Astrocyte (in vitro differentiated cells and primary cell): ENCODE measurements around the gene WASF1.

Source experiments
- CTCF ChIP-seq: IDR thresholded peaks from 2 replicates; pipeline ENCODE4 v1.5.1; 2011; ENCODE audit warnings: low read depth, mild to moderate bottlenecking, inconsistent platforms, low read length, moderate library complexity; ENCODE audit not compliant: insufficient read depth
- EZH2 ChIP-seq: IDR thresholded peaks from 2 replicates; pipeline ENCODE4 v1.6.1; 2012; ENCODE audit warnings: mild to moderate bottlenecking, low read length, inconsistent platforms; ENCODE audit not compliant: insufficient read depth

- no peak for TF ChIP-seq CTCF
- TF ChIP-seq EZH2 = no peak
These were observed 49.1 kb downstream of the WASF1 start for GRCh38 chr6:110130362-110130761.
